GM13976 (cell line): ENCODE data around the gene NELL2.

Experiments used
- DNase-seq: peaks from one replicate; pipeline ENCODE4 v3.0.0; 2012; ENCODE audit warnings: low spot score
- in situ Hi-C: fragments of 300-500 bp; cut with MboI; formaldehyde crosslinking; loops from one replicate; pipeline ENCODE4 v1.12.0; 2022; ENCODE audit warnings: low sequenced_read_pairs, mixed read lengths, inconsistent platforms; ENCODE audit not compliant: unreplicated experiment
- TF ChIP-seq, protein P1 (sequence below): IDR thresholded peaks from 2 replicates; pipeline ENCODE4 v1.5.1; 2012; ENCODE audit warnings: borderline replicate concordance, mild to moderate bottlenecking; ENCODE audit not compliant: insufficient read depth; ENCODE audit errors: extremely low read depth, missing control alignments, control extremely low read depth

The NELL2 gene

GRCh38 chr12:44847888-44848702 is 28.0 kb downstream of the NELL2 start:
- TF ChIP-seq, protein P1, sequence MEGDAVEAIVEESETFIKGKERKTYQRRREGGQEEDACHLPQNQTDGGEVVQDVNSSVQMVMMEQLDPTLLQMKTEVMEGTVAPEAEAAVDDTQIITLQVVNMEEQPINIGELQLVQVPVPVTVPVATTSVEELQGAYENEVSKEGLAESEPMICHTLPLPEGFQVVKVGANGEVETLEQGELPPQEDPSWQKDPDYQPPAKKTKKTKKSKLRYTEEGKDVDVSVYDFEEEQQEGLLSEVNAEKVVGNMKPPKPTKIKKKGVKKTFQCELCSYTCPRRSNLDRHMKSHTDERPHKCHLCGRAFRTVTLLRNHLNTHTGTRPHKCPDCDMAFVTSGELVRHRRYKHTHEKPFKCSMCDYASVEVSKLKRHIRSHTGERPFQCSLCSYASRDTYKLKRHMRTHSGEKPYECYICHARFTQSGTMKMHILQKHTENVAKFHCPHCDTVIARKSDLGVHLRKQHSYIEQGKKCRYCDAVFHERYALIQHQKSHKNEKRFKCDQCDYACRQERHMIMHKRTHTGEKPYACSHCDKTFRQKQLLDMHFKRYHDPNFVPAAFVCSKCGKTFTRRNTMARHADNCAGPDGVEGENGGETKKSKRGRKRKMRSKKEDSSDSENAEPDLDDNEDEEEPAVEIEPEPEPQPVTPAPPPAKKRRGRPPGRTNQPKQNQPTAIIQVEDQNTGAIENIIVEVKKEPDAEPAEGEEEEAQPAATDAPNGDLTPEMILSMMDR: no peak
- no peak for DNase-seq
- in situ Hi-C loops: no loop called here

GRCh38 chr12:44847403-44847802 is 28.7 kb downstream of the NELL2 start:
- TF ChIP-seq, protein P1: no peak
- no peak for DNase-seq
- in situ Hi-C loops: no loop called here

- no peak for DNase-seq
- TF ChIP-seq, protein P1: no peak
- in situ Hi-C loops: no loop called here
Measured at GRCh38 chr12:44846826-44847225, 29.3 kb downstream of the NELL2 start.

GRCh38 chr12:44842669-44843068 is 33.4 kb downstream of the NELL2 start:
- in situ Hi-C loops: no loop called here
- DNase-seq: no peak
- TF ChIP-seq, protein P1: no peak

- DNase-seq: no peak
- TF ChIP-seq, protein P1: no peak
- in situ Hi-C loops: no loop called here
Measured at GRCh38 chr12:44839785-44840184, 36.3 kb downstream of the NELL2 start.

DNA sequence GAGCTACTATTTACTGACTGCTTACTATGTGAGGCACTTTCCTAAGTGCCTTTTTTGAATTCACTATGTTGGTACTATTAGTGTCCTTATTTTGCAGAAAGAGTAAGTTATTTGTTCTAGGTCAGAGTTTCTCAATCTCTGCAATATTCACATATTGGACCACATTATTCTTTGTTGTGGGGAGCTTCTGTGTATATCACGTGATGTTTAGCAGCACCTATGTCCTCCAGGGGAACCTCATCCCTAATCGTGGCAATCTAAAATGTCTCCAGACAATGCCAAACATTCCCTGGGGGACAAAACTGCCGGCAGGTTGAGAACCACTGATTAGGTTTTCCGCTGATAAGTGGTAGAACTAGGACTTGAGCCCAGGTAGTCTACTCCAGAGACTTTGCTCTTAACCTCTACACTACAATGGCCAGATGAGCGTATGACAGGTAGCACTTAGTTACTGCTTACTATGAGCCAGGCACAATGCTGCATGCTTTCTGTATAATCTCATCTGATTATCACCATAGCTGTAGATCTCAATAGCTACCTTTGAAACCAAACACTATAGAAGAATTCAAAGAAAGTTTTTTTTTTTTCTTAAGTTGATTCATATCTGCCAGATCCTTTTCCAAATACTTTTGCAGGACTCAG is 38.9 kb downstream of the NELL2 start:
- TF ChIP-seq, protein P1: no peak
- in situ Hi-C loops: no loop called here
- DNase-seq: no peak
